Myocyte (in vitro differentiated cells): ENCODE measurements around the gene LOXHD1. TPM values are rescaled to one million over a fixed set of nuclear protein-coding genes. Genes with fewer than 3 reads are reported as not detected.

Experiments
- DNase-seq: peaks from one replicate; pipeline ENCODE4 v3.0.0-alpha.2; 2012; ENCODE audit warnings: low read depth
- total RNA-seq: library from RNA; depleted of rRNA; stranded (reverse); fragments of >200 nt; gene quantifications from 2 replicates; pipeline ENCODE4 v1.2.3, GENCODE V29; 2014

LOXHD1 gene
- total RNA-seq, 1 donor from 2014 or later, result not detected

DNA sequence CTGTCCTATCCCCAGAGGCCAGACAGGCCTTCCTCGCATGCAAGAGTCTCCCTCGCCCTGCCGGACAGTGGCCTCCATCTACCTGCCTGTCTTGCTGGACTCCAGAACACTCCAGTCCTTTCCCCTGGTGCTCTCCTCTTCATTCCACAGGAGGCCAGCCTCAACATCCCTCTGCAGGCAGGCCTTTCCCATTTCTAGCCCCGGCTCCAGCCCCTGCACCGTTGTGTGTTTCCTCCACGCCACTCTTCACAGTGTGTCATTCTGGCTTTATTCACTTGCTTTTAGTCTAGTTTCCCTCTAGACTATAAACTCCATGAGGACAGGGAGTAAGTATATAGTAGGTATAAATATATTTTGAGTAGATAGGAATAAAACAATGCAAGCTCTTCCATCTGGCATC lies 81.2 kb downstream of the LOXHD1 start:
- no peak for DNase-seq

- no peak for DNase-seq
Measured at GRCh38 chr18:46574743-46575115, 82.3 kb downstream of the LOXHD1 start.

GRCh38 chr18:46574000-46574742 lies 82.8 kb downstream of the LOXHD1 start:
- DNase-seq, result no peak

- no peak for DNase-seq
Measured at GRCh38 chr18:46573156-46573555, 83.9 kb downstream of the LOXHD1 start.

GRCh38 chr18:46571756-46572155 lies 85.3 kb downstream of the LOXHD1 start:
- no peak for DNase-seq

DNA sequence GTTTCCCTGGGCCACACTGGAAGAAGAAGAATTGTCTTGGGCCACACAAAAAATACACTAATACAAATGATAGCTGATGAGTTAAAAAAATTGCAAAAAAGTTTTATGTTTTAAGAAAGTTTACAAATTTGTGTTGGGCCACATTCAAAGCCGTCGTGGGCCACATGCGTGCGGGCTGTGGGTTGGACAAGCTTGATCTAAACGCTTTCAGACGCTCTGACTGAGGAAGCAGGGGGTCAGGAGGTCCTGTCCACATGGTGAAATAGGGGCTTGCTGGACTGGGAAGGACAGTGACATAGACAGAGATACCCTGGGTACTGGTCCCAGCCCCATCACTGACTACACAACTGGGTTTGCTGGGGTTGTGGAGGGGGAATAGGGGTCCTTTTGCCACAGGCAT lies 86.4 kb downstream of the LOXHD1 start:
- no peak for DNase-seq

- no peak for DNase-seq
Measured at GRCh38 chr18:46570134-46570533, 86.9 kb downstream of the LOXHD1 start.

GRCh38 chr18:46569211-46569610 lies 87.8 kb downstream of the LOXHD1 start:
- DNase-seq, result no peak

- DNase-seq, result no peak
Measured at GRCh38 chr18:46567196-46567595, 89.8 kb downstream of the LOXHD1 start.

DNA sequence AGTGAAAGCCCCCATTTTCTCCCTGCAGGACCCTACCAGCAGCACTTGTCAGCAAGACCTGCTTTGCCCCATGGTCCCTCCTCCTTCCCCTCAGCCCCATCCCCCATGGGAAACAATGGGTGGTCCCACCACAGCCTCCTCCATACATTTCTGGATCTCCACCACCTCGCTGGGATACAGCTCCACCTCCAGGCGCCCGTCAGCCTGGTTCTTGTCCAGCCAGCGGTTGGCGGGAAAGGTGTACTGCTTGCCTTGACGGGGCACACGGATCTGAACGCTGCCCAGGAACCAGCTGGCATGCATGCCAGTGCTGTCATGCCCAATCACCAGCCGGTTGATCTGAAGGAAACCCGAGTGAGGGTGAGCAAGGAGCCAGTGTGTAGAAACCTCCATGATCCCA lies 90.9 kb downstream of the LOXHD1 start:
- DNase-seq, result no peak

DNA sequence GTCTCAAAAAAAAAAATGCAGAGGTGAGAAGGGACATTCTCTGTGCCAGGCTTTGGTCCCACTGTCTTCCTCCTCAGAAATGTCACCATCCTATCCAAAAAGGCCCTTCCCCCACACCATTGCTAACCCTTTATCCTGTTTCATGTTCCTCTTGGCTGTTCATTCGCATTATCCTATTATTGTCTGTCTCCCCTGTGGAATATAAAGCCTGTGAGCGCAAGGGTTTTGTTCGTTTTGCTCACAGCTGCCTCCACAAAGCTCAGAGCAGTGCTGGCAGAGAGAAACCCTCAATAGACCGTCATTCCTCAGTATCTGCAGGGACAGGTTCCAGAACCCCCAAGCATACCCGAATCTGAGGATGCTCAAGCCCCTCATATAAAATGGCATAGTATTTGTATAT lies 91.8 kb downstream of the LOXHD1 start:
- no peak for DNase-seq

DNA sequence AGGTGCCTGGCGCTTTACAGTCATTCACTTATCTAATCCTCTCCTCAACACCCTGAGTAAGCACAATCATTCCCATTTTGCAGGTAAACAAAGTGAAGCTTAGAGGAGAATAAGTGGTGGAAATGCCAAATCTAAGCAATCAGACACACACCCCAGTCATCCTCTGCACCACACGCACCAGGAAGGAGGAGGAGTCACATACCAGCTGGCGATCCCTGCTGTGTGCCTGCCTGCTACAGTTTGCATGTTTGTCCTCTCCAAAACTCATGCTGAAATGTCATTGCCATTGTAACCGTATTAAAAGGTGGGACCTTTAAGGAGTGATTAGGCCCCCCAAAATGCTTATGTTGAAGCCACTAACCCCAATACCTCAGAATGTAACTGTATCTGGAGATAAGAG lies 93.7 kb downstream of the LOXHD1 start:
- DNase-seq, result no peak

DNA sequence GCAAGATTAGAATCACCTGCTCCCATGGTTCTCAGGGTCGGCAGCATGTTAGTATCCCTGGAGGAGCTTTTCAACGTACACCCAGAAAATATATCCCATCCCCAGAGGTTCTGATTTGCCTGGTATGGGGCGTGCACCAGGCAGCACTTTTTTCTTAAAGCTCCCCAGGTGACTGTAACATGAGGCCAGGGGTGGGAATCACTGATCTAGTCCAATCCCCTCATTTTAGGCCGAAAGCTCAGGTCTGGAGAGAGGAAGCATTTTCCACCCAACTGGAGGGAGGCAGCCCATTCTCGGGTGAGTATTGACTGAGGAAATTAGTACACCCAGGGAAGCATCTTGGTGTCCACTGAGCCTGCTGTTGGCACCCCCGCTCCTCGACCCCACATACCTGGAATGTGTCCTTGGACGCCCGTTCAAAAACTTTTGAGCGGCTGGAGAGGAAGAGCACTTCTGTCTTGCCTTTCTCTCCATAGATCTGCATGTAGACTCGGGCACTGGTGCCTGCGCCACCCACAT lies 94.3 kb downstream of the LOXHD1 start:
- no peak for DNase-seq

GRCh38 chr18:46560671-46561045 lies 96.4 kb downstream of the LOXHD1 start:
- DNase-seq, result no peak

GRCh38 chr18:46559946-46560670 lies 96.9 kb downstream of the LOXHD1 start:
- DNase-seq, result no peak

DNA sequence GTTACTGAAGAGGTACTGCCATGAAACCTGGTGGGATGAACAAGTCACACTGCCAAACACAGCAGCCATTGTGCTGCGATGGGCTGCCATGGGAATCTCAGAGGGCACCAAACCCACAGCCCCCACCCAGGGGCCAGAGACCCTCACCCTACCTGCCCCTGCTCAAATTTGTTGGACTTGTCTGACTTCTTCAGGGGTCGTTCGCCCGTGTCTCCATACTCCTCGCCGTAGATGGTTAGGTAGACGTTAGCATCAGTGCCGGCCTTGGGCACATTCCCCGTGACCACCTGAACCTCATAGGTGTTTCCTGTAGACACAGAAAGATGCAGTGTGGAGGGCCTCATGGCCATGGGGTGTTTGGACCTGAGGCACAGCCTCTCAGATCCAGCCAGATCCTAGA lies 97.7 kb downstream of the LOXHD1 start:
- DNase-seq, result no peak

DNA sequence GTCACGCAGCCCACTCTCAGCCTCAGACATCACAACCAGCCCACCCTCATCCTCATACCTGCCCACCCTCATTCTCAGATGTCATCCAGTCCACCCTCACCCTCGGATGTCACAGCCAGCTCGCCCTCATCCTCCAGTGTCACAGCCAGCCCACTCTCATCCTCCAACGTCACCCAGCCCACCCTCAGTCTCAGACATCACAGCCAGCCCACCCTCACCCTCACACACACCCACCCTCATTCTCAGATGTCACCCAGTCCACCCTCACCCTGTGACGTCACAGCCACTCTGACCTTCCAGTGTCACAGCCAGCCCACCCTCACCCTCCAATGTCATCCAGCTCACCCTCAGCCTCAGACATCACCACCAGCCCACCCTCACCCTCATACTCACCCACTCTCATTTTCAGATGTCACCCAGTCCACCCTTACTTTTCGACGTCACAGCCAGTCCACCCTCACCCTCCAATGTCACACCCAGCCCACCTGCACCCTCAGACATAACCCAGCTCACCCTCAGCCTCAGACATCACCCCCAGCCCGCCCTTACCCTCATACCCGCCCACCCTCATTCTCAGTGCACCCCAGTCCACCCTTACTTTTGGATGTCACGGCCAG lies 100.3 kb downstream of the LOXHD1 start:
- no peak for DNase-seq

GRCh38 chr18:46555724-46556123 lies 101.3 kb downstream of the LOXHD1 start:
- peak; percentile 47 for DNase-seq

DNA sequence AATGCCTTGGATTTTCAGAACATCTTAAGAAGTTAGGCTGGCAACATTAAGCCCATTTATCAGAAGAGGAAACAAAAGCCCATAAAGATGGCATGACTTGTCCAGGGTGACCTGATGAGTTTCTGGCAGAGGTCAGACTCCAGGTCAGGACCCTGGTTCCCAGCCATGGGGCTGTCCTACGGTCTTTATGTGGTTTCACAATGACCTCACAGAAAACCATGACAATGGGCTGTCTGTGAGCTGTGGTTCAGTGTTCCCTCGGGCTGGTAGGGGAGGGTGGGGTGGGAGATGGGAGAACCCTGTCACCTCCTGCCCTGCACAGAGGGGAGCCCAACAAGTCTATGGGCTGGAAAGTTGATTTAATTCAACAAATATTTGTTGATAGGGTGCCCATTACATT lies 101.8 kb downstream of the LOXHD1 start:
- no peak for DNase-seq

DNA sequence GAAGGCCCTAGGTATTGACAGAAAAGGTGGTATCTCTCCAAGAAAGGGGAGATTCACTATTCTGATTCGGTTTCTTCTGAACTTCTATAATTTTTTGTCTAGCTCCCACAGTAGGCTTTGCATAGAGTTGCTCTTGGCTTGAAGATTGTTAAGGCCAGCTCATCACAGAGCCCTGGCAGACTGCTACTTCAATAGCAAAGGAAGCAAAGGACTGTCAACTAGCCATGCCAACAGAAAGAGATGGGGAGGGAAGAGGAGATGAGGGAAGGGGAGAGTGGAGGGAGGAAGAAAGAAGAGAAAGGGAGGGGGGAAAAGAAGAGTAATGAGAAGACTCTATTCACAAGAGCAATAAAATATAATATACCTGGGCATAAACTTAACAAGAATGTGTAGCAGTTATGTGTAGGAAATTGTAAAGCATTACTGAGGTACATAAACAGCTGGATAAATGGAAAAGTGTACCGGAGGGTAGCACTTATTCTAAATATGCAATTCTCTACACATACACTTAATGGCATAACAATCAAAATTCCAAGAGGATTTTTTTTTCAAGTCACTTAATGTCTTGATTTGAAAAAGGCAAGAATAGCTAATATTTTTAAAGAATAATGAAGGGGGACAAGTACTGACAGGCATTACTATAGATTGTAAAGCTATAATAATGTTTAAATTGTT lies 102.5 kb downstream of the LOXHD1 start:
- DNase-seq, result no peak

DNA sequence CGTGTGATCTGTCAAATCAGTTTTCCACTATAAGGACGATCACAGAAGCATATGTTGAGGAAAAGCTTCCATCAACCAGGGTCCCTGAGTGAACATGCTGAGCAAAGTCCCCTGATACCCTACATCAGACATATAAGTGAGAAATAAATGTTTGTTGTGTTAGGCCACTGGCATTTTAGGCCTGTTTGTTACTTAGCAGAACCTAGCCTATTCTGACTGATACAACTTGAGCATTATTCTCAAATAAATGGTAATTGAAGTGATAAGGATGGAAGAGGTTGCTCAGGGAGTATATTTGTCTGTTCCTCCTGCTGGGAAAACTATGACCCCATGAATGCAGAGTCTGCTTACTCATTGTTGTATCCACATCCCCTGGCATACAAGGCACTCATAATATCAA lies 106.4 kb downstream of the LOXHD1 start:
- DNase-seq, result no peak

DNA sequence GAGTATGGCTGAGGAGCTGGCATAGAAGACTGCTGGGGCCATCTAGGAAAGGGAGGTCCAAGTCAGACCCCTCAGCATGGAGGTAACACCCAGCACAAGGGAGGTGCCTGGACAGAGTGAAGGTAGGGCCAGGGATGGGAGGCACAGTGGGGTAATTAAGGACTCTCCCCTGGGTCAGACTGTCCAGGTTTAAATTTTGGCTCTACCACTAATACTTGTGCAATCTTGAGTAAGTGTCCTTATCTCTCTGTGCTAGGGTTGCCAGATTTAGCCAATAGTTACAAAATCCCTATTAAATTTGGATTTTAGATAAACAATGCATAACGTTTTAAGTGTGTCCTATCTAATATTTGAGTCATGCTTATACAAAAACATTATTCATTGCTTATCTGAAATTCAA lies 109.5 kb downstream of the LOXHD1 start:
- no peak for DNase-seq
